ENCODE data around the gene POU2F2. TPM values are rescaled to one million over a fixed set of nuclear protein-coding genes. Genes with fewer than 3 reads are reported as not detected.

POU2F2 gene
- total RNA-seq, 1 experiment from 2014 or later = 5.4 TPM

GRCh38 chr19:42155796-42156195, 23.6 kb upstream of the POU2F2 start:
- no peak for DNase-seq (ENCODE audit: low read depth)

- DNase-seq (ENCODE audit: low read depth) = no peak
These were observed 22.5 kb upstream of the POU2F2 start for GRCh38 chr19:42154471-42155323.

- no peak for DNase-seq (ENCODE audit: low read depth)
These were observed 21.6 kb upstream of the POU2F2 start for GRCh38 chr19:42153672-42154433.

GRCh38 chr19:42152910-42153671, 20.8 kb upstream of the POU2F2 start:
- no peak for DNase-seq (ENCODE audit: low read depth)

GRCh38 chr19:42151782-42152684, 19.8 kb upstream of the POU2F2 start:
- DNase-seq (ENCODE audit: low read depth) = no peak

GRCh38 chr19:42150911-42151361, 18.7 kb upstream of the POU2F2 start:
- no peak for DNase-seq (ENCODE audit: low read depth)

GRCh38 chr19:42150364-42150763, 18.1 kb upstream of the POU2F2 start:
- no peak for DNase-seq (ENCODE audit: low read depth)

- DNase-seq (ENCODE audit: low read depth) = no peak
These were observed 17.4 kb upstream of the POU2F2 start for GRCh38 chr19:42149447-42150202.

GRCh38 chr19:42148266-42148665, 16.0 kb upstream of the POU2F2 start:
- DNase-seq (ENCODE audit: low read depth) = no peak

GRCh38 chr19:42143341-42144234, 11.3 kb upstream of the POU2F2 start:
- DNase-seq (ENCODE audit: low read depth) = no peak

GRCh38 chr19:42140125-42140754, 8.0 kb upstream of the POU2F2 start:
- peak; percentile 56 for DNase-seq (ENCODE audit: low read depth)

- DNase-seq (ENCODE audit: low read depth) = no peak
These were observed 2.4 kb upstream of the POU2F2 start for GRCh38 chr19:42134535-42135070.

- peak; percentile 58 for DNase-seq (ENCODE audit: low read depth)
These were observed 744 bp upstream of the POU2F2 start for GRCh38 chr19:42132851-42133528.

GRCh38 chr19:42131149-42132029, 857 bp downstream of the POU2F2 start:
- no peak for DNase-seq (ENCODE audit: low read depth)

- DNase-seq (ENCODE audit: low read depth) = no peak
These were observed 2.0 kb downstream of the POU2F2 start for GRCh38 chr19:42130254-42130573.

GRCh38 chr19:42129399-42130253, 2.6 kb downstream of the POU2F2 start:
- no peak for DNase-seq (ENCODE audit: low read depth)
